Measurements from ENCODE around the gene CYP1B1. TPM values are rescaled to one million over a fixed set of nuclear protein-coding genes. Genes with fewer than 3 reads are reported as not detected.

CYP1B1 gene
- 5.4 and 17.5 TPM in 2 replicates for total RNA-seq

- no peak for TF ChIP-seq CTCF (conservative IDR thresholded peaks at IDR 0.05; ENCODE audit: low read depth, low read length)
These were observed at the start of gene CYP1B1 for GRCh38 chr2:38075507-38076151. Gene CYP1B1 (minus strand): TSS chr2:38076151. CDS start chr2:38075388, 763 bp downstream.

GRCh38 chr2:38125007-38125406, 49.1 kb upstream of the CYP1B1 start:
- DNase-seq (ENCODE audit: low read depth) = no peak
- no peak overlapping the region for H3K4me3 ChIP-seq (ENCODE audit: low read depth, low read length)
- TF ChIP-seq CTCF (conservative IDR thresholded peaks at IDR 0.05; ENCODE audit: low read depth, low read length) = no peak

More at GRCh38 chr2:38075507-38076151, at the start of gene CYP1B1:
- DNase-seq (ENCODE audit: low read depth) = no peak
- peak within 1 kb of the TSS; percentile 67 for H3K4me3 ChIP-seq (ENCODE audit: low read depth, low read length)

- DNase-seq (ENCODE audit: low read depth) = no peak
- no peak overlapping the region for H3K4me3 ChIP-seq (ENCODE audit: low read depth, low read length)
- TF ChIP-seq CTCF (conservative IDR thresholded peaks at IDR 0.05; ENCODE audit: low read depth, low read length) = no peak
These were observed 48.0 kb upstream of the CYP1B1 start for GRCh38 chr2:38123911-38124310.

- TF ChIP-seq CTCF (conservative IDR thresholded peaks at IDR 0.05; ENCODE audit: low read depth, low read length) = no peak
- no peak overlapping the region for H3K4me3 ChIP-seq (ENCODE audit: low read depth, low read length)
- DNase-seq (ENCODE audit: low read depth) = no peak
These were observed 46.4 kb upstream of the CYP1B1 start for GRCh38 chr2:38122344-38122743.

GRCh38 chr2:38121481-38121880, 45.5 kb upstream of the CYP1B1 start:
- no peak overlapping the region for H3K4me3 ChIP-seq (ENCODE audit: low read depth, low read length)
- TF ChIP-seq CTCF (conservative IDR thresholded peaks at IDR 0.05; ENCODE audit: low read depth, low read length) = no peak
- no peak for DNase-seq (ENCODE audit: low read depth)

- DNase-seq (ENCODE audit: low read depth) = no peak
These were observed 44.9 kb upstream of the CYP1B1 start for GRCh38 chr2:38120829-38121228.

More at GRCh38 chr2:38120829-38121228, 44.9 kb upstream of the CYP1B1 start:
- no peak overlapping the region for H3K4me3 ChIP-seq (ENCODE audit: low read depth, low read length)
- TF ChIP-seq CTCF (conservative IDR thresholded peaks at IDR 0.05; ENCODE audit: low read depth, low read length) = no peak

Measured in epithelial cell of proximal tubule (primary cell).